Body of pancreas (tissue), 4 donors: Measurements from ENCODE around the gene UBAC2. TPM values are rescaled to one million over a fixed set of nuclear protein-coding genes. Genes with fewer than 3 reads are reported as not detected.

Source experiments
- ATAC-seq: fragments of 150-250 bp; one replicate; pipeline ENCODE4 v1.9.1; 2016
- DNase-seq, 4 donors: peaks; one replicate each; pipeline ENCODE4 v3.0.0-alpha.2; 2019
- H3K27ac ChIP-seq, 4 donors: fragments of 200-600 bp; sonication (generic); 1 replicate in 3 of 4; 2 replicates in 1 of 4; pipeline versions ENCODE4 v1.5.1 to v1.6.1; 2016 to 2019; ENCODE audit warnings: mild to moderate bottlenecking in 1 of 4, mixed read lengths in 1 of 4, moderate library complexity in 1 of 4
- H3K27me3 ChIP-seq, 2 donors: fragments of 200-600 bp; sonication (generic); one replicate each; pipeline ENCODE4 v1.6.0; 2016; ENCODE audit warnings: mild to moderate bottlenecking in 1 of 2
- H3K36me3 ChIP-seq, 2 donors: fragments of 200-600 bp; sonication (generic); replicated peaks in 1 of 2; 2 replicates each; pipeline ENCODE4 v1.5.1; 2016; ENCODE audit warnings: low read depth in 2 of 2; ENCODE audit not compliant: insufficient read depth in 1 of 2
- H3K4me1 ChIP-seq: fragments of 200-600 bp; sonication (generic); one replicate; pipeline ENCODE4 v1.6.0; 2016
- H3K4me3 ChIP-seq, 2 donors: fragments of 200-600 bp; sonication (generic); 1 replicate in 1 of 2; 2 replicates in 1 of 2; pipeline ENCODE4 v1.5.1; 2016 to 2019
- H3K9me3 ChIP-seq, 3 donors: fragments of 200-600 bp; sonication (generic); 1 replicate in 2 of 3; 2 replicates in 1 of 3; pipeline ENCODE4 v1.5.1; 2016
- POLR2A ChIP-seq, 3 donors: fragments of 450-650 bp; IDR thresholded peaks; one replicate each; pipeline ENCODE4 v1.6.1; 2016; ENCODE audit warnings: antibody characterized with exemption in 3 of 3, mild to moderate bottlenecking in 2 of 3
- WGBS, 2 donors: methylation state at CpG; one replicate each; pipeline ENCODE4 v1.1.5; 2017; 5-methylcytosine and 5-hydroxymethylcytosine counted together
- intact Hi-C: fragments of 100-400 bp; cut with DNase I; formaldehyde crosslinking; loops from one replicate; pipeline ENCODE4 v1.15.1; 2023
- total RNA-seq, 2 donors: library from RNA; depleted of rRNA; stranded (reverse); fragments of >200 nt; gene quantifications; one replicate each; pipeline ENCODE4 v1.1.0, GENCODE V29; 2016
- TF ChIP-seq, protein P1 (sequence below), 7 experiments: fragments of 450-650 bp in 4 of 7; fragments of 200-600 bp in 3 of 7; sonication (generic) in 3 of 7; IDR thresholded peaks; one replicate each; pipeline ENCODE4 v1.5.1; 2016 to 2019; ENCODE audit warnings: antibody characterized with exemption in 7 of 7

UBAC2 gene
- total RNA-seq, 2 donors from 2014 or later, result 21.4 to 27.2 TPM

DNA sequence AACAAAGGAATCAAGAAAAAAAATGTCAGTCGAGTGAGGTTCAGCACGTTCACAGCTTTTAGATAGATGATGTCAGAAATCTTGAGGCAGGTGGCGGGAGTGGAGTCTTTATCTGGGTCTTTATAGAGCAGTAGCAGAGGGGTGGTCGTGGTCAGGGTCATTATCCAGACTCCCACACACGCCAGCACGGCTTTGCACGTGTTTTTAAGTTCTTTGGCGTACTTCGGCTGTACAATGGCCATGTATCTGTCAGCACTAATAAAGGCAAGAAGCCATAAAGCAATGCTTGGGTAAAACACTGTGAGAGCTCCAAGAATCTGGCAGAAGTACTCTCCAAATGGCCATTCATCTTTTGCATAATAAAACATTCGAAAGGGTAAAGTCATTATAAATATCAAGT, 54.6 kb downstream of the UBAC2 start:
- Histone ChIP-seq H3K4me3 (no peak overlapping the region), H3K9me3 (no peaks in the 10 kb centered on the region), H3K27ac (no peak overlapping the region), H3K4me1 (no peaks in the 10 kb centered on the region), H3K27me3 (no peaks in the 10 kb centered on the region), H3K36me3 (peaks cover 0 to 3% of the 10 kb centered on the region in 2 donors)
- DNase-seq (no peak), ATAC-seq (no peak)
- TF ChIP-seq, protein P1, sequence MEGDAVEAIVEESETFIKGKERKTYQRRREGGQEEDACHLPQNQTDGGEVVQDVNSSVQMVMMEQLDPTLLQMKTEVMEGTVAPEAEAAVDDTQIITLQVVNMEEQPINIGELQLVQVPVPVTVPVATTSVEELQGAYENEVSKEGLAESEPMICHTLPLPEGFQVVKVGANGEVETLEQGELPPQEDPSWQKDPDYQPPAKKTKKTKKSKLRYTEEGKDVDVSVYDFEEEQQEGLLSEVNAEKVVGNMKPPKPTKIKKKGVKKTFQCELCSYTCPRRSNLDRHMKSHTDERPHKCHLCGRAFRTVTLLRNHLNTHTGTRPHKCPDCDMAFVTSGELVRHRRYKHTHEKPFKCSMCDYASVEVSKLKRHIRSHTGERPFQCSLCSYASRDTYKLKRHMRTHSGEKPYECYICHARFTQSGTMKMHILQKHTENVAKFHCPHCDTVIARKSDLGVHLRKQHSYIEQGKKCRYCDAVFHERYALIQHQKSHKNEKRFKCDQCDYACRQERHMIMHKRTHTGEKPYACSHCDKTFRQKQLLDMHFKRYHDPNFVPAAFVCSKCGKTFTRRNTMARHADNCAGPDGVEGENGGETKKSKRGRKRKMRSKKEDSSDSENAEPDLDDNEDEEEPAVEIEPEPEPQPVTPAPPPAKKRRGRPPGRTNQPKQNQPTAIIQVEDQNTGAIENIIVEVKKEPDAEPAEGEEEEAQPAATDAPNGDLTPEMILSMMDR (IDR thresholded peaks at IDR 0.05), result no peak
- TF ChIP-seq POLR2A (IDR thresholded peaks at IDR 0.05), result no peak
- intact Hi-C loops, result no loop called here
- WGBS, 2 donors, result 83 to 92% methylated on average over 10 of the region's 10 CpGs

DNA sequence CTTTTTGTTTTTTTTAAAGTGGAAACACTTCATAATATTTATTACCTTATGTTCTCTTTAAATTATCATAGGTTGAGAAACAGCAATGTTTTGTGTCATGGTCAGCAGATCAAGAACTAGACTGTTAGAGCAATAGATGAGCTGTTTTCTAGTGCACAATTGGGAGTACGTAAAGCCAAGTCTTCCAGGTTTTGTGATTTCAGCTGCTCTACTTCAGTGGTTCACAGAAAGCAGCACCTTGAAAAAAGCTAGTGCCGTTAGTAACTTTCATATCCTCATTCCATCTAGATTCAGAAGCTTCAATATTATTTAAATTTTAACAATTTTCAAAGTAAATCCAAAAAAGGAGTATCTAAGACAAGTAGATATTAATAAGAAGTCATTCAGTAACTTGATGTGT, 55.6 kb downstream of the UBAC2 start:
- ATAC-seq (no peak), DNase-seq (no peak)
- Histone ChIP-seq H3K4me3 (no peak overlapping the region), H3K27me3 (no peaks in the 10 kb centered on the region), H3K27ac (no peak overlapping the region), H3K9me3 (no peaks in the 10 kb centered on the region), H3K36me3 (peaks cover 0 to 3% of the 10 kb centered on the region in 2 donors), H3K4me1 (no peaks in the 10 kb centered on the region)
- no peak for TF ChIP-seq POLR2A (IDR thresholded peaks at IDR 0.05)
- TF ChIP-seq, protein P1 (IDR thresholded peaks at IDR 0.05), result no peak
- intact Hi-C loops, result no loop called here
- 73 to 86% methylated on average over 2 of the region's 2 CpGs for WGBS, 2 donors

DNA sequence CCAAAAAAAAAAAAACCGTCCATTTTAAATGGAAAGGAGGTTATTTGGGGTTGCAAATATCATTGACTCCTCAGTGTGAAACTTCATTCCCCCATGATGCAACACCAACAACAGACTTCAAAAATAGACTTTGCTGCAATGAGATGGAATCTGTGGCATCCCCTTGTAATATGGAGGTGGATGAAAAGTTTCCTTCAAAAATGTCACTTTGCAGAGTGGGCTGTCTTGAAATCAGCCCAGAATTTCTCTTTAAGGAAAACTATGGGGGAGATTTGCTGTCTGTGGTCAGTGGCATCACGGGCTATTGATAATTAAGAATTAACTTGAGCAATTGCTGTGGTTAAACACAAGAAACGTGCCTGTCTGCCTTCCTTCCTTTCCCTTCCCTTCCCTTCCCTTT, 56.1 kb downstream of the UBAC2 start:
- Histone ChIP-seq H3K27me3 (no peaks in the 10 kb centered on the region), H3K9me3 (no peaks in the 10 kb centered on the region), H3K27ac (no peak overlapping the region), H3K4me3 (no peak overlapping the region), H3K4me1 (no peaks in the 10 kb centered on the region), H3K36me3 (peaks cover 0 to 3% of the 10 kb centered on the region in 2 donors)
- TF ChIP-seq, protein P1 (IDR thresholded peaks at IDR 0.05), result no peak
- TF ChIP-seq POLR2A (IDR thresholded peaks at IDR 0.05), result no peak
- DNase-seq, result no peak
- no peak for ATAC-seq
- WGBS, 2 donors, result 75 to 83% methylated on average over 3 of the region's 3 CpGs
- intact Hi-C loops, result no loop called here

DNA sequence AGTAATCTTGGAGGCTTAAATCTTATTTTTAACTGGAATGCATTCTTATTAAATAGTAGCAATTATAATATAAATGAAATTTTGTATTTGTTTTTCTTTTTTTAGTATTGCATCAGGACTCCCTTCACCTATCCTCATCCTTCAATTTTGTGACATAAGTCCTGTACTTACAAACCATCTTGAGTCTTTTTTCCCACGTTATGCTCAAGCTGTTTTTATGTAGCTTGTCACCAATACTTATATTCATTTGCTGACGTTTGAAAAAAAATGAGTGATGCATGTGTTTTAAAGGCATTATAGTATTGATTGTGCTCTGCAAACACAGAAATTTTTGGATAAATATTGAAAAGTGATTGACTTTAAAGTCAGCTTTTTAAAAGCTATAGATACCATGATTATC, 56.6 kb downstream of the UBAC2 start:
- Histone ChIP-seq H3K4me1 (no peaks in the 10 kb centered on the region), H3K27ac (no peak overlapping the region), H3K27me3 (no peaks in the 10 kb centered on the region), H3K36me3 (peaks cover 0 to 3% of the 10 kb centered on the region in 2 donors), H3K9me3 (no peaks in the 10 kb centered on the region), H3K4me3 (no peak overlapping the region)
- no peak for TF ChIP-seq POLR2A (IDR thresholded peaks at IDR 0.05)
- TF ChIP-seq, protein P1 (IDR thresholded peaks at IDR 0.05), result no peak
- ATAC-seq (no peak), DNase-seq (no peak)
- WGBS, 2 donors, result 74 to 75% methylated on average over 2 of the region's 2 CpGs
- intact Hi-C loops, result no loop called here

DNA sequence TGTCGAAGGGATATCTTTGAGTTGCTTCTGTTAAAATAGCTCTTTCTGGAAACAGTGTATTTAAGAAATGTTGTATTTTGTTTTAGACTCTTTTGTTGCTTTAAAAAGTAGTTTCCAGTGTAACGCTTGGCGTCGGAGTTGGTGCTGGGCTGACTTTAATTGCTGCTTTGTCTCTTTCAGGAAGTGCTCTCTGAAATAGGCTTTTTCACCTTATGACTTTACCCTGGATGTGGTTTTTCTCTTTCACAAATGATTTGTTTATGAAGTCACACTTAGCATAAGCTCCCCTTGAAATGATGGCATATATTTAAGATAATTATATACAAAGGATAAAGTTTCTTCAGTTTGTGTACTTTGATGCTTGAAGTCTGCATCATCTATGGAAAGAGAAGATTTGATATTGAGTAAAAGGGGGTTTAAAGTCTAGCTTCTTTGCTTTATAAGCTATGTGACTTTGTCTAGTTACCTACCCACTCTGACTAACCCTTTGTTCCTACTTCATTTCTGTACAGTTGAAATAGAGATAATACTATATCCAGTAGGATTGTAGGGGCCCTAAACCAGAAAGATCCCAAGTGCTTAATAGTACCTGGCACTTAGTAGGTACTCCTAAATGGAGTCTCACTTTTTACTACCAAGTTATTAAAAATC, 57.7 kb downstream of the UBAC2 start, which contains the start of gene GPR18:
GPR18 (minus strand) TSS at position 170 of the 651 bp plus-strand sequence. CDS start 2,507 bp downstream, outside the sequence.
- intact Hi-C loops, result no loop called here
- DNase-seq (no peak), ATAC-seq (no peak)
- Histone ChIP-seq H3K9me3 (no peaks in the 10 kb centered on the region), H3K4me1 (no peaks in the 10 kb centered on the region), H3K4me3 (no peak within 1 kb of the TSS), H3K36me3 (peaks cover 0 to 3% of the 10 kb centered on the region in 2 donors), H3K27ac (peak within 1 kb of the TSS in 1 of 4 donors; percentile 55), H3K27me3 (no peaks in the 10 kb centered on the region)
- WGBS, 2 donors, result 78 to 82% methylated on average over 4 of the region's 4 CpGs
- TF ChIP-seq, protein P1 (IDR thresholded peaks at IDR 0.05), result no peak
- no peak for TF ChIP-seq POLR2A (IDR thresholded peaks at IDR 0.05)
